OCI-LY1 (cell line): ENCODE data around the gene SIK3.

Source experiments
- H2AFZ ChIP-seq: fragments of 200-600 bp; sonication (generic), shearing (Covaris generic); 2 replicates; pipeline ENCODE4 v1.6.0; 2014; ENCODE audit warnings: antibody characterized with exemption, mild to moderate bottlenecking, low read length
- H3F3A ChIP-seq: fragments of 200-600 bp; sonication (generic), shearing (Covaris generic); 2 replicates; pipeline ENCODE4 v1.6.0; 2014; ENCODE audit warnings: mild to moderate bottlenecking, antibody characterized with exemption, low read length, moderate library complexity; ENCODE audit not compliant: insufficient read depth
- H3K27ac ChIP-seq: fragments of 200-600 bp; sonication (generic); 2 replicates; pipeline ENCODE4 v1.5.1; 2014; ENCODE audit warnings: low read length, mixed run types, mild to moderate bottlenecking, low read depth; ENCODE audit not compliant: poor library complexity, severe bottlenecking
- H3K27me3 ChIP-seq: fragments of 200-600 bp; sonication (generic); 2 replicates; pipeline ENCODE4 v1.6.0; 2014; ENCODE audit warnings: antibody characterized with exemption, mild to moderate bottlenecking, low read length, moderate library complexity; ENCODE audit not compliant: insufficient read depth
- H3K36me3 ChIP-seq: fragments of 200-600 bp; sonication (generic); 2 replicates; pipeline ENCODE4 v1.6.1; 2014; ENCODE audit warnings: mild to moderate bottlenecking, antibody characterized with exemption, low read length, moderate library complexity, mixed read lengths; ENCODE audit not compliant: insufficient read depth
- H3K4me1 ChIP-seq: fragments of 200-600 bp; sonication (generic); 2 replicates; pipeline ENCODE4 v1.5.1; 2014; ENCODE audit warnings: mild to moderate bottlenecking, low read length, moderate library complexity; ENCODE audit not compliant: insufficient read depth, severe bottlenecking
- H3K4me2 ChIP-seq: fragments of 200-600 bp; sonication (generic), shearing (Covaris generic); 2 replicates; pipeline ENCODE4 v1.6.1; 2014; ENCODE audit warnings: low read length
- H3K4me3 ChIP-seq: fragments of 200-600 bp; sonication (generic); 2 replicates; pipeline ENCODE4 v1.5.1; 2014; ENCODE audit warnings: low read length, low read depth, mild to moderate bottlenecking, mixed read lengths; ENCODE audit not compliant: poor library complexity, severe bottlenecking
- H3K79me2 ChIP-seq: fragments of 200-600 bp; shearing (Covaris generic); 2 replicates; pipeline ENCODE4 v1.6.1; 2016; ENCODE audit warnings: mixed run types, low read length, mixed read lengths; ENCODE audit not compliant: insufficient read depth
- H3K9ac ChIP-seq: fragments of 200-600 bp; sonication (generic), shearing (Covaris generic); 2 replicates; pipeline ENCODE4 v1.6.1; 2014; ENCODE audit warnings: mild to moderate bottlenecking, low read length, mixed read lengths
- H3K9me2 ChIP-seq: fragments of 200-600 bp; sonication (generic), shearing (Covaris generic); 2 replicates; pipeline ENCODE4 v1.6.1; 2014; ENCODE audit warnings: low read depth, mild to moderate bottlenecking, low read length, mixed read lengths
- H3K9me3 ChIP-seq: fragments of 200-600 bp; shearing (Covaris generic); 2 replicates; pipeline ENCODE4 v1.6.1; 2014; ENCODE audit warnings: low read length, mixed read lengths
- H4K20me1 ChIP-seq: fragments of 200-600 bp; sonication (generic), shearing (Covaris generic); 2 replicates; pipeline ENCODE4 v1.6.0; 2016; ENCODE audit warnings: mild to moderate bottlenecking, low read length; ENCODE audit not compliant: insufficient read depth
- CTCF ChIP-seq: fragments of 200-600 bp; sonication (generic), shearing (Covaris generic); IDR thresholded peaks from 2 replicates; pipeline ENCODE4 v1.5.1; 2017; ENCODE audit warnings: mild to moderate bottlenecking, antibody characterized with exemption, low read length, moderate library complexity, mixed read lengths
- EZH2 ChIP-seq: fragments of 200-600 bp; sonication (generic), shearing (Covaris generic); IDR thresholded peaks from 2 replicates; pipeline ENCODE4 v1.8.0; 2017; ENCODE audit warnings: borderline replicate concordance, mixed run types, mild to moderate bottlenecking, antibody characterized with exemption, low read length, moderate library complexity, mixed read lengths

Gene SIK3

GRCh38 chr11:117057317-117057716, 40.9 kb downstream of the SIK3 start:
- Histone ChIP-seq H2AFZ (no peak overlapping the region), H3K27me3 (no peaks in the 10 kb centered on the region), H3K9me3 (no peaks in the 10 kb centered on the region), H3K9ac (no peak overlapping the region), H3K36me3 (0 out of 2 replicates have a peak, but pooled peaks cover 10% of the 10 kb centered on the region), H3F3A (no peaks in the 10 kb centered on the region), H3K79me2 (peaks cover 89% of the 10 kb centered on the region), H3K4me3 (no peak overlapping the region), H4K20me1 (no peaks in the 10 kb centered on the region), H3K27ac (no peak overlapping the region), H3K9me2 (no peaks in the 10 kb centered on the region), H3K4me2 (no peak overlapping the region), H3K4me1 (peaks cover 29% of the 10 kb centered on the region)
- TF ChIP-seq CTCF (no peak), EZH2 (no peak)

GRCh38 chr11:117055469-117055868, 42.8 kb downstream of the SIK3 start:
- Histone ChIP-seq H4K20me1 (no peaks in the 10 kb centered on the region), H3K9me3 (no peaks in the 10 kb centered on the region), H3K27ac (no peak overlapping the region), H3K4me1 (peaks cover 23% of the 10 kb centered on the region), H3K4me2 (no peak overlapping the region), H3F3A (no peaks in the 10 kb centered on the region), H3K9ac (no peak overlapping the region), H3K4me3 (no peak overlapping the region), H3K36me3 (0 out of 2 replicates have a peak, but pooled peaks cover 10% of the 10 kb centered on the region), H3K27me3 (no peaks in the 10 kb centered on the region), H2AFZ (no peak overlapping the region), H3K9me2 (no peaks in the 10 kb centered on the region), H3K79me2 (peaks cover 82% of the 10 kb centered on the region)
- TF ChIP-seq EZH2 (no peak), CTCF (no peak)

- H3F3A ChIP-seq = no peaks in the 10 kb centered on the region
- H4K20me1 ChIP-seq = no peaks in the 10 kb centered on the region
- no peaks in the 10 kb centered on the region for H3K9me2 ChIP-seq
- H3K9ac ChIP-seq = no peak overlapping the region
- TF ChIP-seq EZH2 = no peak
- no peak for TF ChIP-seq CTCF
- peaks cover 12% of the 10 kb centered on the region for H3K4me1 ChIP-seq
- no peak overlapping the region for H3K4me3 ChIP-seq
- H3K9me3 ChIP-seq = no peaks in the 10 kb centered on the region
- no peak overlapping the region for H3K4me2 ChIP-seq
- H3K79me2 ChIP-seq = peaks cover 79% of the 10 kb centered on the region
- H2AFZ ChIP-seq = no peak overlapping the region
- H3K27ac ChIP-seq = no peak overlapping the region
- H3K27me3 ChIP-seq = no peaks in the 10 kb centered on the region
- H3K36me3 ChIP-seq = 0 out of 2 replicates have a peak, but pooled peaks cover 10% of the 10 kb centered on the region
Observed at GRCh38 chr11:117054382-117054781, 43.8 kb downstream of the SIK3 start.
